ENCODE data around the gene TEX22. TPM values are rescaled to one million over a fixed set of nuclear protein-coding genes. Genes with fewer than 3 reads are reported as not detected.

TEX22 gene
- total RNA-seq, 2 experiments from 2014 or later = 1.9 to 2.4 TPM

GRCh38 chr14:105440554-105440900 is 42.2 kb downstream of the TEX22 start:
- Mint-ChIP-seq H3K27ac (no peak overlapping the region), H3K36me3 (ENCODE audit: low read depth) (peaks cover 14% of the 10 kb centered on the region), H3K9me3 (ENCODE audit: insufficient read depth) (no peaks in the 10 kb centered on the region), H3K4me1 (ENCODE audit: low read depth) (no peaks in the 10 kb centered on the region), H3K4me3 (no peak overlapping the region), H3K27me3 (ENCODE audit: low read depth) (no peaks in the 10 kb centered on the region)
- ATAC-seq (no peak), DNase-seq (no peak)
- POLR2A ChIA-PET = no interaction called here
- CTCF ChIA-PET = no interaction called here

DNA sequence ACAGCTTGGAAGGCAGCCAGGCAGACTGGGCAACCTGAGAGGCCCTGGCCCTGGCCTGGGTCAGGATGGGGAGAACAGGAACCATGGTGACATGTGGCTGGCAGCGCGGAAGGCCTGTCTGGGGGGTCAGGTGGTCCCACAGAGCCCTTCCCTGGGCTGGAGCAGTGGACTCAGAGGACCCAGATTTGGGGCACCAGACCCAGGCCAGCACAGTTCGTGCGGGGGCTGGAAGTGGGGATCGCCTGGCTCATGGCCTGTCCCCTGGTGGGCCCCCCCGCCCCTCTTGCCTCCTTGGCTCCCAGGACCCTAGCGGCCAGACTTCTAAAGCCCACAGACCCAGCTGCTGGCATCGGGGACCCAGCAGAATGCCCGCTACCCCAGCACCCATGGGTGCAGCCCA is 42.7 kb downstream of the TEX22 start:
- ChIA-PET CTCF (interaction anchor here (1.2 kb wide), 1 partner anchor 39 kb away, joined by 3 read pairs; no protein-coding TSS in a partner anchor), POLR2A (no interaction called here)
- Mint-ChIP-seq H3K4me3 (no peak overlapping the region), H3K4me1 (ENCODE audit: low read depth) (no peaks in the 10 kb centered on the region), H3K9me3 (ENCODE audit: insufficient read depth) (no peaks in the 10 kb centered on the region), H3K27ac (no peak overlapping the region), H3K36me3 (ENCODE audit: low read depth) (peaks cover 14% of the 10 kb centered on the region), H3K27me3 (ENCODE audit: low read depth) (no peaks in the 10 kb centered on the region)
- DNase-seq (no peak), ATAC-seq (no peak)

GRCh38 chr14:105442125-105442524 is 43.8 kb downstream of the TEX22 start:
- POLR2A ChIA-PET = no interaction called here
- no peak for ATAC-seq
- H3K4me1 Mint-ChIP-seq (ENCODE audit: low read depth) = no peaks in the 10 kb centered on the region
- H3K9me3 Mint-ChIP-seq (ENCODE audit: insufficient read depth) = no peaks in the 10 kb centered on the region
- no peak overlapping the region for H3K27ac Mint-ChIP-seq
- no peak for DNase-seq
- CTCF ChIA-PET = interaction anchor here (1.2 kb wide), 1 partner anchor 38 kb away, joined by 3 read pairs; no protein-coding TSS in a partner anchor
- H3K27me3 Mint-ChIP-seq (ENCODE audit: low read depth) = no peaks in the 10 kb centered on the region
- peaks cover 14% of the 10 kb centered on the region for H3K36me3 Mint-ChIP-seq (ENCODE audit: low read depth)
- H3K4me3 Mint-ChIP-seq = no peak overlapping the region

GRCh38 chr14:105442834-105443233 is 44.5 kb downstream of the TEX22 start:
- DNase-seq (no peak), ATAC-seq (no peak)
- no peaks in the 10 kb centered on the region for H3K4me1 Mint-ChIP-seq (ENCODE audit: low read depth)
- no peak overlapping the region for H3K27ac Mint-ChIP-seq
- H3K27me3 Mint-ChIP-seq (ENCODE audit: low read depth) = no peaks in the 10 kb centered on the region
- CTCF ChIA-PET = no interaction called here
- no peaks in the 10 kb centered on the region for H3K9me3 Mint-ChIP-seq (ENCODE audit: insufficient read depth)
- H3K36me3 Mint-ChIP-seq (ENCODE audit: low read depth) = peaks cover 14% of the 10 kb centered on the region
- POLR2A ChIA-PET = no interaction called here
- no peak overlapping the region for H3K4me3 Mint-ChIP-seq

DNA sequence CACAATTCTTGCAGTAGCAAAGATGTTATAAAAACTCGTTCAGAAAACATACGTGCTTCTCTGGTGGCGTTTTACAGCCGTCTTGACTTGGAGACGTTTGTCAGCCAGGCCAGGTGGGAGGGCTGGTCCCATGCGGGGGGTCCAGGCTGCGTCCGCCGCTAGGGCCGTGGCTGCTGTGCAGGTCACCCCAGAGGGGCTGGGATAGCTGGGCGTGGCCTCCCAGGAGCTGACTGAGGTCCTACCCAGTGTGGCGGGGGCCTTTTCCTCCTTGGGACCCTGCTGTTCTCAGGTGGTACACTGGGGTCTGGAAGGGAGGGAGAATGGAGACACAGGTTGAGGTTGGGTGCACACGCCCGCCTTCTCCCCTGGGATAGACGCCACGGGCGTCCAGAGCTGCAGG is 46.5 kb downstream of the TEX22 start:
- ChIA-PET POLR2A (no interaction called here), CTCF (no interaction called here)
- ATAC-seq = no peak
- DNase-seq = no peak
- no peaks in the 10 kb centered on the region for H3K9me3 Mint-ChIP-seq (ENCODE audit: insufficient read depth)
- no peak overlapping the region for H3K27ac Mint-ChIP-seq
- H3K4me1 Mint-ChIP-seq (ENCODE audit: low read depth) = no peaks in the 10 kb centered on the region
- no peaks in the 10 kb centered on the region for H3K27me3 Mint-ChIP-seq (ENCODE audit: low read depth)
- H3K36me3 Mint-ChIP-seq (ENCODE audit: low read depth) = peaks cover 12% of the 10 kb centered on the region
- H3K4me3 Mint-ChIP-seq = no peak overlapping the region

GRCh38 chr14:105445290-105445689 is 47.0 kb downstream of the TEX22 start:
- ChIA-PET POLR2A (no interaction called here), CTCF (no interaction called here)
- DNase-seq (no peak), ATAC-seq (no peak)
- H3K36me3 Mint-ChIP-seq (ENCODE audit: low read depth) = peaks cover 15% of the 10 kb centered on the region
- no peaks in the 10 kb centered on the region for H3K27me3 Mint-ChIP-seq (ENCODE audit: low read depth)
- H3K27ac Mint-ChIP-seq = no peak overlapping the region
- H3K4me1 Mint-ChIP-seq (ENCODE audit: low read depth) = no peaks in the 10 kb centered on the region
- no peak overlapping the region for H3K4me3 Mint-ChIP-seq
- no peaks in the 10 kb centered on the region for H3K9me3 Mint-ChIP-seq (ENCODE audit: insufficient read depth)

DNA sequence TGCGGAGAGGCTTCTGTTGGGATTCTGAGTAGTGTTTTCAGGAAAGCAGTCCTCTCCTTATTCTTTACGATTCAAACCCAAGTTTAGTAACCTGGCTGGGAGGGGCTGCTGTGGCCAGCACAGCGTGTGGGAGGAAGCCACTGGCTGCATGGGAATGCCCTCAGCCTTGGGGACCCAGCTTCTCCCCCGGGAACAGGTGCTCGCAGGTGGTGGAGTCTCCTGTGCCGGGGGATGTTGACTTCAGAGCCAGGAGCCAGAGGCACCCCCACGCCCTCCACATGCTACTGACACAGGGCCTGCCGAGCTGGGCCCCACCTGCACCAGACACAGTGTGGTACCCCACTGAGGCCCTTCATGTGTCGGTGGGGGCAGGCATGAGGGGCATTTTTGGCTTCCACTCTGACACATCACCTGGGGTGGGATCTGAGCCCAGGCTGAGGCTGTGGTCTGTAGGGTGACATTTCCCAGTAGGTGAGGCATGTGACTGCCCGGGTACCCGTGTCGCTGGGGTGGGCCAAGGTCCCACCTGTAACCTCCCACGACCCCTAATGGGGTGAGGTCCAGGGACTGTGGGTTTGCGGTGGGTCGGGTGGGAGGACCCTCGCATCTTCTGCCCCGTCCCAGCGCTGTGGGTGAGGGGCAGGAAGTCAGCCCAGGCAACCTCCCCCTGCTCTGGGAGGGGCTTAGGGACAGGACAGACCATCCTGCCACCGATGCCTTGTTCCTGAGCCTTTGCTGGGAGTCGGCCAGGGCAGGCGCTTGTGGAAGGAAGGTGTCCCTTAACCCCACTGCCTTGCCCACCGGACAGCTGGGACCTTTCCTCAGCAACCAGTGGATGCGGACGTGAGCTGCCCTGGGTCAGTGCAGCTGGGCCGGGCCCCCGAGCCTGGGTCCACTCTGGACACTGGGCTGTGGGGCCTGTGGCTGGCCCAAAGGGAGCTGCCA is 47.8 kb downstream of the TEX22 start:
- no peaks in the 10 kb centered on the region for H3K9me3 Mint-ChIP-seq (ENCODE audit: insufficient read depth)
- H3K36me3 Mint-ChIP-seq (ENCODE audit: low read depth) = peaks cover 18% of the 10 kb centered on the region
- H3K27me3 Mint-ChIP-seq (ENCODE audit: low read depth) = no peaks in the 10 kb centered on the region
- DNase-seq (no peak), ATAC-seq (no peak)
- ChIA-PET POLR2A (no interaction called here), CTCF (no interaction called here)
- H3K27ac Mint-ChIP-seq = no peak overlapping the region
- H3K4me3 Mint-ChIP-seq = no peak overlapping the region
- H3K4me1 Mint-ChIP-seq (ENCODE audit: low read depth) = no peaks in the 10 kb centered on the region

DNA sequence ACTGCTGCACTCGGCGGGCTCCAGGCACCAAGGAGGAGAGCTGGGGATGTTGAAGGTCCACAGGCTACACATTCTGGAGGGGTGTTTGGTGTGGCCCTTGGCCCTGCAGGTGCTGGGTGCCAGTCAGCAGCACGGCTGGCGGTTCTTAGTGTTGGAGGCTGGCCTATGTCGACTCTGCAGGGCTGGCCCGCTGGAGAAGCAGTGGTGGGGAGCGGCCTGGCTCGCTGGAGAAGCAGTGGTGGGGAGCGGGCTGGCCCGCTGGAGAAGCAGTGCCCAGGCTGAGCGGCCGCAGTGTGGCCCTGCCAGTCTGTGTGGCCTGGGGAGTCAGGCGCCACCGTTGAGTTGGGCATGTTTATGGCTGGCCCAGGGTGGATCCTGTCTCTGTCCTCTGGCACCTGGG is 48.6 kb downstream of the TEX22 start:
- ChIA-PET CTCF (no interaction called here), POLR2A (interaction anchor here (1.4 kb wide), 1 partner anchor 8 kb away, joined by 3 read pairs; no protein-coding TSS in a partner anchor)
- no peak for DNase-seq
- ATAC-seq = no peak
- Mint-ChIP-seq H3K4me3 (no peak overlapping the region), H3K9me3 (ENCODE audit: insufficient read depth) (no peaks in the 10 kb centered on the region), H3K27me3 (ENCODE audit: low read depth) (no peaks in the 10 kb centered on the region), H3K4me1 (ENCODE audit: low read depth) (no peaks in the 10 kb centered on the region), H3K27ac (no peak overlapping the region), H3K36me3 (ENCODE audit: low read depth) (peaks cover 17% of the 10 kb centered on the region)

DNA sequence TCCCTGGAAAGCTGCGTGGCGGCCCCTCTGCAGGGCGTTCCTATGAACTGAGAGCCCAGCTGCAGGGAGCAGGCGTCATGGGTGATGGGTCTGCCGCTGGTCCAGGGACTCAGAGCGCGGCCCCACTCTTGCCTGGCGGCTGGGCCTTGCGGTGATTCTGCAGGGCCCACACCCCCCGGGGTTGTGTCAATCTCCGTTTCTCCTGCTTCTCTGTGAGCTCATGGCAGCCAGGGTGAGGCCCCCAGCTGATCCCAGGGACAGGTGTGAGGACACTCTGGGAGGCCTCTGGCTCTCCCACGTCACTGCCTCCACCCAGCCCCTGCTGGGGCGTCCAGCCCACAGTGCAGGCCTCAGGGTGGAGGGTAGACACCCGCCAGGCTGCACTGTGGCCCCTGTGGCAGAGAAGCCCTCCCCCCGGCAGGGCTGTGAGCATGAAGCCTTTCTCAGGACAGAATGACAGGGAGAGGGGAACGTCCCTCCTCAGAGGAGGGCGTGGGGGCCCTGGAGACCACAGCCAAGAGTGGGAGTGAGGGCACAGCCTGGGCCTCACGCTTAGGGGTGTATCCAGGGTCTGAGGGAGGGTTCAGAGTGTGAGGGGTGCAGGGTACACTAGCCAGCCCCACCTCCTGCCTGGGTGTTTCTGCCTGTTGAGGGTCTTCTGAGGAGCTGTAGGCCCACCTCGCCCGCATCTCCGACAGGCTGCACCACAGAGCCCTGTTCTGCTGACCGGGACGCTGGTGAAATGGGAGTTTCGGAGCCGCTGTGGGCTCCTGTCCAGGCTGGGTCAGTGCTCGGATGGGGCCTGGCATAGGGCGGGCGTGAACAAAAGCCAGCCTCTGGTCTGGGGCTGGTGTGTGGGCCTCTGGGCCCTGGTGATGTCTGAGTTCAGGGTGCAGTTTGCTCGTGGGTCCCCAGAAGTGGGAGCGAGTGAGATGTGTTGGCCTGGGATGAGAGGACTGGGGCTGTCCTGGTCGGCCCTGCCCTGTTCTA is 49.6 kb downstream of the TEX22 start:
- no peaks in the 10 kb centered on the region for H3K9me3 Mint-ChIP-seq (ENCODE audit: insufficient read depth)
- ATAC-seq (peak; percentile 8), DNase-seq (no peak)
- POLR2A ChIA-PET = interaction anchor here (1.4 kb wide), 1 partner anchor 9 kb away, joined by 3 read pairs; no protein-coding TSS in a partner anchor
- CTCF ChIA-PET = interaction anchor here (0.9 to 1.9 kb wide), 6 partner anchors 27 to 80 kb away, joined by 3 to 15 read pairs (median 4); no protein-coding TSS in a partner anchor
- no peak overlapping the region for H3K27ac Mint-ChIP-seq
- H3K27me3 Mint-ChIP-seq (ENCODE audit: low read depth) = no peaks in the 10 kb centered on the region
- H3K36me3 Mint-ChIP-seq (ENCODE audit: low read depth) = peaks cover 12% of the 10 kb centered on the region
- no peak overlapping the region for H3K4me3 Mint-ChIP-seq
- no peaks in the 10 kb centered on the region for H3K4me1 Mint-ChIP-seq (ENCODE audit: low read depth)

- no peak overlapping the region for H3K4me3 Mint-ChIP-seq
- no peaks in the 10 kb centered on the region for H3K4me1 Mint-ChIP-seq (ENCODE audit: low read depth)
- ChIA-PET CTCF (interaction anchor here (0.9 to 1.9 kb wide), 6 partner anchors 28 to 80 kb away, joined by 3 to 15 read pairs (median 4); no protein-coding TSS in a partner anchor), POLR2A (interaction anchor here (1.4 kb wide), 1 partner anchor 10 kb away, joined by 3 read pairs; no protein-coding TSS in a partner anchor)
- H3K27ac Mint-ChIP-seq = no peak overlapping the region
- ATAC-seq (peak; percentile 90), DNase-seq (peak; percentile 63)
- H3K9me3 Mint-ChIP-seq (ENCODE audit: insufficient read depth) = no peaks in the 10 kb centered on the region
- peaks cover 7% of the 10 kb centered on the region for H3K36me3 Mint-ChIP-seq (ENCODE audit: low read depth)
- no peaks in the 10 kb centered on the region for H3K27me3 Mint-ChIP-seq (ENCODE audit: low read depth)
Measured at GRCh38 chr14:105448706-105449111, 50.4 kb downstream of the TEX22 start.

DNA sequence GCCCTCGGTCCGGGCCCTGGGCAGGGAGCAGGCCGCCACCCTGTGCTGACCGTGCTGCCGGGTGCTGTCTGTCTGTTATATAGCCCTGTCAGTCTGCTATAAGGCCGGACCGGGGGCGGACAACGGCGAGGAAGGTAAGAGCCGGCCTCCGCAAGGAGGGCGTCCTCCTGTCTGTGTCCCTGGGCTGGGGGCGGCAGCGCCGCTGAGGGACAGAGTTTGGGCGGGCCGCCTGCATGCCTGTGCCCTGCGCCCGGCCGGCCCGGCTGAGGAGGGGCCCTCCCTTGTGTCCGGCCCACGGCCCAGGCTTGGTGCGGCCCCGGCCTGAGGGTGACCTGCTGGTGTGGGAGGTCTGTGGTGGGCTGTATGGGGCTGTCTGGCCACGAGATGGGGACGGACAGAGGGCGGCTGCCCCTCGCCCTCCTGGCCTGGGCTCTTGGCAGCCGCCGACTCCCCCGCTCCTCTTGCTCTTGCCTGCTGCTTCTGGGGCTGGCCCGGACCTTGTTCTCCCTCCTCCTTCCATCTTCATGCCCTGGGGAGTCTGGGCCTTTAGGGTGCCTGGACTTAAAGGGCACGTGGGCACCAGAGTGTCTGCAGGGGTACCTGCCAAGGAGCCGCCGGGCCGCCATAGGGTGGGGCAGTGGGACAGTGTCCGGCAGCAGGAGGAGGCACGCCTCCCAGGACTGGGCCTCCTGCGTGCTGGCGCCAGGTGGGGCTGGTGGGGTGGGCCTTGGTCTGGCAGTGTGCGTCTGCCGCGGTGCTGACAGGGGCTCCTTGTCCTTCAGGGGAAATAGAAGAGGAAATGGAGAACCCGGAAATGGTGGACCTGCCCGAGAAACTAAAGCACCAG is 51.2 kb downstream of the TEX22 start:
- Mint-ChIP-seq H3K9me3 (ENCODE audit: insufficient read depth) (no peaks in the 10 kb centered on the region), H3K27ac (no peak overlapping the region), H3K36me3 (ENCODE audit: low read depth) (peaks cover 9% of the 10 kb centered on the region), H3K4me1 (ENCODE audit: low read depth) (no peaks in the 10 kb centered on the region), H3K4me3 (no peak overlapping the region), H3K27me3 (ENCODE audit: low read depth) (no peaks in the 10 kb centered on the region)
- ChIA-PET CTCF (no interaction called here), POLR2A (no interaction called here)
- no peak for ATAC-seq
- DNase-seq = no peak

All from activated CD8-positive, alpha-beta T cell treated with anti-CD3 and anti-CD28 coated beads, Interleukin-2, amount 10 ng/mL, durations not matched to agents 7 days and 5 days (primary cell).